Smooth muscle cell (in vitro differentiated cells): Measurements from ENCODE around the gene CHAF1B. TPM values are rescaled to one million over a fixed set of nuclear protein-coding genes. Genes with fewer than 3 reads are reported as not detected.
"Not testable (repeated sequence)": the region's sequence is repeated elsewhere in the genome, so short reads cannot be mapped to it uniquely, and the experiment has no call there.

Experiments
- DNase-seq: peaks from one replicate; lab custom pipeline; 2025; ENCODE audit not compliant: unreplicated experiment; lab: John Stamatoyannopoulos, UW
- H2AFZ ChIP-seq: fragments of 200-600 bp; sonication (generic); 2 replicates; pipeline ENCODE4 v1.6.0; 2016; ENCODE audit warnings: antibody characterized with exemption, low read depth, mild to moderate bottlenecking
- H3F3A ChIP-seq: fragments of 200-600 bp; sonication (generic); 2 replicates; pipeline ENCODE4 v1.6.0; 2017; ENCODE audit warnings: antibody characterized with exemption, low read depth
- H3K27ac ChIP-seq: fragments of 200-600 bp; sonication (generic); 2 replicates; pipeline ENCODE4 v1.5.1; 2016; ENCODE audit warnings: low read depth, mild to moderate bottlenecking
- H3K27me3 ChIP-seq: fragments of 200-600 bp; sonication (generic); 2 replicates; pipeline ENCODE4 v1.6.1; 2016; ENCODE audit warnings: low read depth, mild to moderate bottlenecking
- H3K36me3 ChIP-seq: fragments of 200-600 bp; sonication (generic); 2 replicates; pipeline ENCODE4 v1.5.1; 2016; ENCODE audit warnings: low read depth
- H3K4me1 ChIP-seq: fragments of 200-600 bp; sonication (generic); 2 replicates; pipeline ENCODE4 v1.5.1; 2016; ENCODE audit warnings: low read depth
- H3K4me2 ChIP-seq: fragments of 200-600 bp; sonication (generic); 2 replicates; pipeline ENCODE4 v1.6.0; 2016; ENCODE audit warnings: mild to moderate bottlenecking
- H3K4me3 ChIP-seq: fragments of 200-600 bp; sonication (generic); 2 replicates; pipeline ENCODE4 v1.5.1; 2016; ENCODE audit warnings: mild to moderate bottlenecking
- H3K79me2 ChIP-seq: fragments of 200-600 bp; sonication (generic); 2 replicates; pipeline ENCODE4 v1.6.0; 2016; ENCODE audit warnings: low read depth, mild to moderate bottlenecking
- H3K9ac ChIP-seq: fragments of 200-600 bp; sonication (generic); 2 replicates; pipeline ENCODE4 v1.6.0; 2016; ENCODE audit warnings: low read depth
- H3K9me3 ChIP-seq: fragments of 200-600 bp; sonication (generic); replicated peaks from 2 replicates; pipeline ENCODE4 v1.5.1; 2016; ENCODE audit warnings: low read depth
- H4K20me1 ChIP-seq: fragments of 200-600 bp; sonication (generic); 2 replicates; pipeline ENCODE4 v1.6.0; 2016; ENCODE audit warnings: low read depth
- WGBS: methylation state at CpG from one replicate; pipeline ENCODE4 v1.1.7; 2016; ENCODE audit warnings: low lambda C conversion rate; 5-methylcytosine and 5-hydroxymethylcytosine counted together
- polyA plus RNA-seq: library from polyadenylated mRNA; unstranded; fragments of >200 nt; fragmentation: Nextera tagmentation; extraction: Ambion mirVana; gene quantifications from 2 replicates; pipeline ENCODE4 v1.2.1, GENCODE V29; 2016
- total RNA-seq: library from RNA; depleted of rRNA; stranded (reverse); fragments of >200 nt; gene quantifications from 2 replicates; pipeline ENCODE4 v1.2.3, GENCODE V29; 2014
- TF ChIP-seq, protein P1 (sequence below): fragments of 200-600 bp; sonication (generic); IDR thresholded peaks from 2 replicates; pipeline ENCODE4 v1.5.1; 2017; ENCODE audit warnings: borderline replicate concordance, mild to moderate bottlenecking, antibody characterized with exemption; ENCODE audit not compliant: insufficient read depth, poor library complexity, severe bottlenecking

The CHAF1B gene
- total and polyA plus RNA-seq, 2 experiments from 2014 or later, result 2.0 to 5.3 TPM

DNA sequence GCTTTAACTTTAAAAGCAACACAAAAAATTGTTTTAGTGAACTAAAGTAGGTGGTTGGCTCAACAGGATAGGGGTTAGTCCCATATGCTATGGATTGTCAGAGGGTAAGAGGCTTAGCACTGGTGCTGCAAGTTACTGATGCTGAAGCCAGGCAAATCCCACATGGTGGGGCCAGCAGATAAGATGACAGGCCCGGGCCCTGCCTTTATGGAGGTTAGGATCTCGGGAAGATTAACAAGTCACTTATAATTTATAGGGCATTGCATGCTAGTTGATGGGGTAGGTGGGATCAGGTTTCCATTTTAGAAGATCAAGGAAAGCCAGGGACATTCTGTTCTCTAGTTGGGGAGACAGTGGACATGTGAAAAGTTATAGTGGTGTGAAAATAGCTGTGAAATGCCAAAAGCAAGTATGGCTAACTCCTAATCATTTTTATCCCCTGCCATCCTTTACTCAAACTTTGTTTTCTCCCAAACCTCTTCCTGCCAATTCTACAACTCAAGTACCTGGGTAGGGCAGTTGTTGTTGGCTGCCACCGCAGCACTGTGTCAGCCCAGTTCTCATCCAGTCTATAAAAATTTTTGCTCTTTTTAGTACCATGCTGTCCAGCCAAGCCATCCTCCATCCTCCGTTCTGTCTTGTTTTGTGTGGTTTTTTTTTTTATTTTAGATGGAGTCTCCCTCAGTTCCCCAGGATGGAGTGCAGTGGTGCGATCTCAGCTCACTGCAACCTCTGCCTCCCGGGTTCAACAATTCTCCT, 10.3 kb downstream of the CHAF1B start:
- H3K4me1 ChIP-seq, result no peaks in the 10 kb centered on the region
- H3F3A ChIP-seq, result no peaks in the 10 kb centered on the region
- no peaks in the 10 kb centered on the region for H3K79me2 ChIP-seq
- no peak overlapping the region for H3K4me3 ChIP-seq
- 88% methylated on average over 6 of the region's 6 CpGs for WGBS
- no peak overlapping the region for H3K9ac ChIP-seq
- no peaks in the 10 kb centered on the region for H3K9me3 ChIP-seq
- H3K4me2 ChIP-seq, result no peak overlapping the region
- no peak overlapping the region for H2AFZ ChIP-seq
- H3K36me3 ChIP-seq, result no peaks in the 10 kb centered on the region
- TF ChIP-seq, protein P1, sequence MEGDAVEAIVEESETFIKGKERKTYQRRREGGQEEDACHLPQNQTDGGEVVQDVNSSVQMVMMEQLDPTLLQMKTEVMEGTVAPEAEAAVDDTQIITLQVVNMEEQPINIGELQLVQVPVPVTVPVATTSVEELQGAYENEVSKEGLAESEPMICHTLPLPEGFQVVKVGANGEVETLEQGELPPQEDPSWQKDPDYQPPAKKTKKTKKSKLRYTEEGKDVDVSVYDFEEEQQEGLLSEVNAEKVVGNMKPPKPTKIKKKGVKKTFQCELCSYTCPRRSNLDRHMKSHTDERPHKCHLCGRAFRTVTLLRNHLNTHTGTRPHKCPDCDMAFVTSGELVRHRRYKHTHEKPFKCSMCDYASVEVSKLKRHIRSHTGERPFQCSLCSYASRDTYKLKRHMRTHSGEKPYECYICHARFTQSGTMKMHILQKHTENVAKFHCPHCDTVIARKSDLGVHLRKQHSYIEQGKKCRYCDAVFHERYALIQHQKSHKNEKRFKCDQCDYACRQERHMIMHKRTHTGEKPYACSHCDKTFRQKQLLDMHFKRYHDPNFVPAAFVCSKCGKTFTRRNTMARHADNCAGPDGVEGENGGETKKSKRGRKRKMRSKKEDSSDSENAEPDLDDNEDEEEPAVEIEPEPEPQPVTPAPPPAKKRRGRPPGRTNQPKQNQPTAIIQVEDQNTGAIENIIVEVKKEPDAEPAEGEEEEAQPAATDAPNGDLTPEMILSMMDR, result no peak
- no peak overlapping the region for H3K27ac ChIP-seq
- H4K20me1 ChIP-seq, result no peaks in the 10 kb centered on the region
- H3K27me3 ChIP-seq, result no peaks in the 10 kb centered on the region
- DNase-seq, result no peak

DNA sequence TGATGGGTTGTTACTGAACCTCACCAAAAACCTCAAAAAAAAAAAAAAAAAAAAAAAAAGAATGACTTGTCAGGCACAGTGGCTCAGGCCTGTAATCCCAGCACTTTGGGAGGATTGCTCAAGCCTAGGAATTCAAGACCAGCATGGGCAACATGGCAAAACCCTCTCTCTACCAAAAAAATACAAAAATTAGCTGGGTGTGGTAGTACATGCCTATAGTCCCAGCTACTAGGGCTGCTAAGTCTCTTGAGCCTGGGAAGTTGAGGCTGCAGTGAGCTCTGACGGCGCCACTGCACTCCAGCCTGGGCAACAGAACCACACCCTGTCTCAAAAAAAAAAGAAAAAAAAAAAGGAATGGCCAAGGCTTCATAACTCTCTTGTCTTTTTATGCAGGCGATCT, 11.1 kb downstream of the CHAF1B start:
- Histone ChIP-seq H2AFZ (no peak overlapping the region), H3K79me2 (no peaks in the 10 kb centered on the region), H3K36me3 (no peaks in the 10 kb centered on the region), H3K9ac (no peak overlapping the region), H3F3A (no peaks in the 10 kb centered on the region), H3K27ac (no peak overlapping the region), H4K20me1 (no peaks in the 10 kb centered on the region), H3K4me3 (no peak overlapping the region), H3K27me3 (no peaks in the 10 kb centered on the region), H3K9me3 (no peaks in the 10 kb centered on the region), H3K4me1 (no peaks in the 10 kb centered on the region), H3K4me2 (no peak overlapping the region)
- WGBS, result 99% methylated on average over 3 of the region's 3 CpGs
- DNase-seq, result no peak
- TF ChIP-seq, protein P1, result no peak

DNA sequence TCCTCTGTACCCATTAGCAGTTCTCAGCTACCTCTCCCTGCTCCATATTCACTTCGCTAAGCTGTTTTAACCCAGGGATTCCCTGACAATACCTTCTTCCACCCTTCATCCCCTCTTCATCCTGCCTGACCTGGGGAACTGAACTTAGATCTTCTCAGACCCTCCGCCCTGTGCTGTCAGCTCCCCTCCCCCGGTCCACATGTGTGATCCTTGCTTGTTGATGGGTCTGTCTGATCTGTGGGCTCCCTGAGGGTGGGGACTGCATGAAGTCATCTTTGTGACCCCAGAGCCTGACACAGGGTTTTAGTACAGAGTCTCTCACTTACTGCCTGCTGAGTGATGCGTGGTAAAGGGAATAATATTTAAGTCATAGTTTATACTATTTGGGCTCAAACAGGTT, 11.8 kb downstream of the CHAF1B start:
- Histone ChIP-seq H3K4me2 (no peak overlapping the region), H3K4me3 (no peak overlapping the region), H2AFZ (no peak overlapping the region), H3K27me3 (no peaks in the 10 kb centered on the region), H3K9ac (no peak overlapping the region), H3K36me3 (no peaks in the 10 kb centered on the region), H3K9me3 (no peaks in the 10 kb centered on the region), H3K27ac (no peak overlapping the region), H3K4me1 (no peaks in the 10 kb centered on the region), H3K79me2 (no peaks in the 10 kb centered on the region), H3F3A (no peaks in the 10 kb centered on the region), H4K20me1 (no peaks in the 10 kb centered on the region)
- 97% methylated on average over 4 of the region's 4 CpGs for WGBS
- TF ChIP-seq, protein P1, result no peak
- no peak for DNase-seq

DNA sequence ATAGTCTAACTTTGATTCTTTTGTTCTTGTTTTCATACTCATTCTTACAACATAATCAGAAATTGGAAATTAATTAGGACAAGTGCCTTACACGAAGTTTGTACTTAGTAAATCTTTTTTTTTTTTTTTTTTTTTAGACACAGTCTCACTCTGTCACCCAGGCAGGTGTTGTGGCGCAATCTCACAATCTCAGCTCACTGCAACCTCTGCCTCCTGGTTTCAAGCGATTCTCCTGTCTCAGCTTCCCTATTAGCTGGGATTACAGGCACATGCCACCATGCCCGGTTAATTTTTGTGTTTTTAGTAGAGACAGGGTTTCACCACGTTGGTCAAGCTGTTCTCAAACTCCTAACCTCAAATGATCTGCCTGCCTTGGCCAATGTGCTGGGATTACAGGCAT, 12.4 kb downstream of the CHAF1B start:
- Histone ChIP-seq H3K4me1 (no peaks in the 10 kb centered on the region), H3K79me2 (no peaks in the 10 kb centered on the region), H3K9me3 (no peaks in the 10 kb centered on the region), H3K9ac (no peak overlapping the region), H3K27me3 (no peaks in the 10 kb centered on the region), H3K4me3 (no peak overlapping the region), H4K20me1 (no peaks in the 10 kb centered on the region), H3K36me3 (no peaks in the 10 kb centered on the region), H3K27ac (no peak overlapping the region), H3K4me2 (no peak overlapping the region), H2AFZ (no peak overlapping the region), H3F3A (no peaks in the 10 kb centered on the region)
- DNase-seq, result no peak
- WGBS, result 96% methylated on average over 5 of the region's 5 CpGs
- TF ChIP-seq, protein P1, result no peak

DNA sequence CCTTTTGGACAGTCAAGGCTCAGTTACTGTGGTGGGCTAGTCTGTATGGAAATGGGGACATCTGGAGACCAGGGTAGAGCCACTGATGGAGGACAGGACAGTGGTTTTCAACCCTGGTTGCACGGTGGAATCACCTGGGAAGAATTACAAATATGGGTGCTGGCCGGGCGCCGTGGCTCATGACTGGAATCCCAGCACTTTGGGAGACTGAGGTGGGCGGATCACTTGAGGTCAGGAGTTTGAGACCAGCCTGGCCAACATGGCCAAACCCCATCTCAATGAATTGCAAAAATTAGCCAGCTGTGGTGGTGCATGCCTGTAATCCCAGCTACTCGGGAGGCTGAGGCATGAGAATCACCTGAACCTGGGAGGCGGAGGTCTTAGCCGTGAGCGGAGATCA, 14.5 kb downstream of the CHAF1B start:
- not testable (repeated sequence) for H3K36me3 ChIP-seq, H3K27ac ChIP-seq, H3K9me3 ChIP-seq, H3K4me2 ChIP-seq, H2AFZ ChIP-seq, DNase-seq, H3K9ac ChIP-seq, H3K4me3 ChIP-seq, H3K27me3 ChIP-seq, H3K79me2 ChIP-seq, H4K20me1 ChIP-seq, H3F3A ChIP-seq, H3K4me1 ChIP-seq
- 97% methylated on average over 9 of the region's 9 CpGs for WGBS
